T-helper 2 cell treated with Interferon-gamma antibody and Interleukin-4, amounts not matched to agents 100 ng/mL and 5 ng/mL, for 36 hours (primary cell): ENCODE results near the gene SLC15A4. TPM values are rescaled to one million over a fixed set of nuclear protein-coding genes. Genes with fewer than 3 reads are reported as not detected.
"Not testable (repeated sequence)": the region's sequence is repeated elsewhere in the genome, so short reads cannot be mapped to it uniquely, and the experiment has no call there.

Experiments used
- intact Hi-C: fragments of 100-400 bp; cut with micrococcal nuclease; formaldehyde crosslinking; loops from one replicate; pipeline ENCODE4 v1.15.1; 2023
- total RNA-seq: library from RNA; stranded (reverse); gene quantifications from 2 replicates; pipeline ENCODE4 v1.2.3, GENCODE V29; 2022

SLC15A4 gene
- total RNA-seq, result 27.2 and 28.0 TPM in 2 replicates

DNA sequence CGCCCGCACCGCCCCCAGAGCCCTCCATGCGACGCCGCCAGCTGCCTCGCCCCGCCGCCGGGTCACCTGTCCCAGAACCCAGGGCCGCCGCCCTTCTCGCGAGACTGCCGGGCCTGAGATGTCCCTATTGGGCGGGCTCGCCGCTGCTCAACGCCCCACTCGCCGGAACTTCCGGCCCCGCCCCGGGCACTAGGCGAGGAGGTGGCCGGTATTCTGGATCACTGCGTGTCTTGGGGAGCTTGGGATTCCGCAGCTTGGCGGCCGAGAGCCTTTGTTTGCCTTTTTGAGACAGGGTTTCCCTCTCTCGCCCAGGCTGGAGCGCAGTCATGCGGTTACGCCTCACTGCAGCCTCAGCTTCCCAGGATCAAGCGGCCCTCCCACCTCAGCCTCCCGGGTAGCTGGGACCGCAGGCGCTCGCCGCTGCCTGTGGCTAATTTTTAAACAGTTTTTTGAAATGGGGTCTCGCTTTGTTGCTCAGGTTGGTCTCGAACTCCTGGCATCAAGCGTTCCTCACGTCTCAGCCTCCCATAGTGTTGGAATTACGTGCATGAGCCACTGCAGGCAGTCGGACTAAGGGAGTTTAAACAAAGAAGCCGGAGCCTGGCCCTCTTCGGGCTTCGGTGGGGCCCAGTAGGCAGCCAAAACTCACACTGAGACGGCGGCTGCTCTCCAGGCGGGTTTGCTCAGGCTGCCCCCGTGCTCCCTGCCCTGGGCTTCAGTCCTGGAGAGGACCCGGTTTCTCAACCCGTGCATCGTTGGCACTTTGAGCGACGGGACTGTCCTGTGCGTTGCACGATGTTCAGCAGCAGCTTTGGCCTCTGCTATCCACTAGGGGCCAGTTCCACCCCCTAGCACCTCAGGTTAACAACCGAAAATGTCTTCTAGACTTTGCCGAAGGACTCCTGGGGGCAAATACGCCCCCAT is at the start of gene SLC15A4:
Gene SLC15A4 (minus strand): TSS at position 43 of the 924 bp plus-strand sequence. CDS start 15 bp downstream, at position 28.
- intact Hi-C loops, result loop anchor here (1.0 to 5.0 kb wide), 3 partner anchors 14 to 91 kb away; no protein-coding TSS in a partner anchor

DNA sequence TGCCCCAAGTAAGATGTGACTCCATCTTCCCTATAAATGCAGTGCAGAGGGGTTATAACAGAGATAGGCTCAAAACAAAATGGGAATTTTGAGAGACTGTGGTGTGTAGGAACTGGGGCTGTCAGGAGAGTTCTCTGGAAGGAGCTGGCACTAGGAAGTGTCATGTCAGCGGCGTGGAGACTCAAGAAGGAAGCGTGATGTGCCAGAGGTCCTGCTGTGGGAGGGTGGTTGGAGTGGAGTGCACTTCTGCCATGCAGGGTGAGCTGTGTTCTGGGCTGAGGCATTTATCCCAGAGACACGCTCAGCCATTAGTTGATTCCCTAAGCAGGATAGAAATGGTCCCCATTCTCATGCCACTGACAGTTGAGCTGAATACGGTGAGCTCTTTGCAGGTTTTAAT is 48.5 kb upstream of the SLC15A4 start:
- intact Hi-C loops, result no loop called here

DNA sequence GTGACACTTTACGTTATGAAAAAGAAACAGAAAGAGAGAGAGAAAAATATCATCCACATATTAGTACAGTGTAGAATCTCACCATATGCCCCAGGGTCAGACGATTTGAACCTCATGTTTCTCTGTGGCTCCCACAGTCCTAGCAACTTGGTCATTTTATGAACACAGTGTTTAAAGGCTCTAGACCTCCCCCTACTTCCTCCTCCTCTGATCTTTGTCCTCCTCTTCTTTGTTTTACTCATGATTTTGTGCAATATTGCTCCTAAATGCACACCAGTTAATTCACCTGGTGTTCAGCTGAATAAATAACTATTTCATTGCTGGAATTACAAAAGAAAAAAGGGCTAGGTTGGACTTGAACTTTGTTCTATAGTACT is 47.7 kb upstream of the SLC15A4 start:
- intact Hi-C loops, result no loop called here

DNA sequence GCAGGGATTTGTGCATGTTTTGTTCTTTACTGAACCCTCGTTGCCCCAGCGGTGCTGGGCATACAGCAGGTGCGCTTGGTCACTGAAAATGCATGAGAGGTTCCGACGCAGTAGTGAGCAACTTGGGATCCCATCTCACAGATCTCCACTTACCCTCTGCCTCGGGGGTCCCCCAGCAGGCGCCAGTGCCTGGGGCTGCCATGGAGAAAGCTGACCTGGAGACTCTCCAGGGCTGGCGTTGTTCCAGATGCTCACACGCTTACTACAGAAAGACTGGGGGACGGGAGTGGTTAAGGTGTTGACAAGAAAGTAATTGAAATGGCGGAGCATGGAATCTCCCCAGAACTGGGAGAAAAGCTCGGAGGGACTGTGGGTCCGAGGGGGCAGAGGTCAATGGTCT is 43.7 kb upstream of the SLC15A4 start:
- intact Hi-C loops, result no loop called here

DNA sequence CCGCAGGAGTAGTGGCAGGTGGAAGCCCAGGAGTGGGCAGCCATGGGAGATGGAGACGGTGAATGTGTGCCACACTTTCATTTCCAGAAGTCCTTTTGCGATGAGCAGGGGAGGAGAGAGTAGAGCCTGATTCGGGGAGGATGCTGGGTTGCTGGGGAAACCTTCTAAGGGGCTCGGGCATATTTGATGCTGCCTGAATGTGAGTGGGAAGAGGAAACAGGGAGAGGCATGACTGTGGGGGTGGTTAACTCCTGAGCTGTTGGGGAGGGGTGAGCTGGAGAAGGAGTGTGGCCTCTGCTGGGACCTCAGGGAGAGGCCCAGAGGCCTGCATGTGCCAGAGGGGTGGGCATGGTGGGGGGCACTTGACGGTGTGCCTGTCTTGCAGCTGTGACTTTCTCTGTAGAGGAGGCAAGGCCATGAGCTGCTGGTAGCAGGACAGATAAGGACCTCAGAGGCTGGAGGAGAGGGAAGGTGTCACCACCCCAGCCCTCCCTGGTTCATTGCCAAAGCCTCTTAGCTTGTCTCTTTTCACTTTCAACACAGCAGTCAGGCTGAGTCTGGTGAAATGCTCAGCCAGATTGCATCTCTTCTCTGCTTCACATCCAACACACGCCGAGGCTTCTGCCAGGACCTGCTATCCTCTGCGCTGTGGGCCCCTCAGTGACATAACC is 40.9 kb upstream of the SLC15A4 start:
- intact Hi-C loops, result no loop called here

DNA sequence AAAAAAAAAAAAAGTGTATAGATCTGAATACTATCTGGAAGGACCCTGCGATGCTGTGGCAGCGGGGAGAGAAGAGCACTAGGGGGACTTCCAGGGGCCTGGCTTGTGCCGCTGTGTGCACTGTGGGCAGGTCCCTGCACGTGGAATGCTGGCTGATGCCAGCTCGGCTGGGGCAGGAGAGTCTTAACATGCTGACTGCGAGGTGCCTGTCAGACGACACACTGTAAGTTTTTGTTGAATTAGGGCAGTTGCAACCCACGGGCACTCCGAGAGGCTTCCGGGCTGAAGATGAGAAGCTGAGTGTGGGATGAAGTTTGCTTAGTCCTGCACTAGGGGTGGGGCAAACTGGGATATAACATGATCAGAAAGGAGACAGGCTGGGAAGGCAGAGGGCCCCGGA is 40.2 kb upstream of the SLC15A4 start:
- intact Hi-C loops, result no loop called here

DNA sequence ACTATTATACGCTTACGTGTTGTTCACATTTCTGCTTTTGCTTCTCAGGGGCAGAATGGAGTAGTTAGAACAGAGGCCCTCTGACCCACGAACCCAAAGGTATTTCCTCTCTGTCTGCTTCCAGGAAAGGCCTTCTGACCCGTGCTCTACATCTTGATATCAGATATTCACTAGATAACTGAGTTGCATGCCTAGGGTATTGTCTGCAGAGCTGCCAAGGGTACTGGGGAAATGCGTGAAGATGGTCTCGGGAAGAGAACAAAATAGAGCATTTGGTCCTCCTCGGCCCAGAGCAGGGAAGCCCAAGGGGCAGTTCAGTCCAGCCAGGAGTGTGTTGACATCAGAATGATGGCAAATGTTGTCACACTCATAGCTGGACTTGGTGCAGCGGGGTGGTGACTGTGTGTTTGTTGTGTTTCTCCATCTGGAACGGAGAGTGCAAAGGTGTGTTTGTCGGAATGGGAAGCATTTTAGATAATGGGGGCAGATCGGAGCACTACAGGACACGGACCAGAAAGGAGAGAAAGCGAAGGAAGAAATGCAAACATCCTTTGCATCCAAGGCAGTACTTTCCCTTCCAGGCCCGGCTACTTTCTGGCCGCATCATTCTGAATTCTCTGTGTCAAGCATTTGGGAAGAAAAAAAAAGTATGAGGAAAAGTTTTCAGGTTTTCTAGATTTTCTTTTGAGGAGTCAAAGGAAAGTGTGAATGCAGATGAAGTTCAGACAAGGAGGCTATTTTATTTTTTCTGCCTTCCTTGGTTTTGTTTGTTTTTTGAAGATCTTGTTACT is 37.7 kb upstream of the SLC15A4 start:
- intact Hi-C loops, result no loop called here

DNA sequence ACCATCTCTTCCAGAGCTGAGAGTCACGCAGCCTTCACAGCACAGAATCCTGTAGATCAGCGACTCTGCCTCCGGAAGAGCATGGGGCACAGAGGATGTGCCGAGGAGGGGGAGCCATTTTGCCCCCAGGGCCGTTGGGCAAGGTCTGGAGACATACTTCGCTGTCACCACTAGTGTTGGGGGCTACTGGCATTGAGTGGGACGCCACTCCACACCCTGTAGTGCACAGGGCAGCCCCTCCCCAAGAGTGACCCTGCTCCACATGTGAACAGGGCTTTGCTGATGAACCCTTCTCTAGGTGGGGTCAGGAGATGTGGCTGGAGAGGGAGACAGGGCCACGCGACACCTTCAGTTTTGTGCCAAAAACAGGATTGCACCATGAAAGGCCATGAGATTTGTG is 35.6 kb upstream of the SLC15A4 start:
- intact Hi-C loops, result no loop called here

DNA sequence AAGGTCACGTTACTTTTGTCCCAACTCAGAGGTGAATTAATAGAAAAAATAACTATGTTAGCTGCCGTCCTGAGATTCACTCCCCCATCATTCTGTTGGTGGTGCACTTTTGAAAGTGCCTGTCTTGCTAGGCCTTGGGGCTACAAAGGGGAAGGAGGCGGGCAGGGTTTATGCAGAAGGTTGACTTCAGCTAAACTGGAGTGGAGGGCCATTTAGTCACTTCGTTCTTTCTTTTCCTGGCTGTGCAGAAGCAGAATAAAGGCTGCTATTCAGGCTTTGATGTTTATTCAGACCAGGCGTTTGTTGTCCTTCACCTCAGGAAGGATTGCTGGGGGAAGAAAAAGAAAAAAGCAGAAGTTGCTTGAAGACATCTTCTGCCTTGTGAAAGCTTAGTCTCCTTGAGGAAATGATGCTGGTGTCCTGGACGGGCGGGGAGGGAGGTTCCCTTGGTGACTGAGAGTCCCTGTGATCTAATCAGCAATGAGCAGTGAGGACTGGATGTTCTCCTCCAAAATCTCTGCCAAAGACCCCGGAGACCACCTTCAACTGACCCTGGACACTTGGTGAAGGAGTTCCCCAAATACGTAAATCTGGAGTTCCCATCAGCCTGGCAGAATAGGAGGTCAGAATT is 33.5 kb upstream of the SLC15A4 start:
- intact Hi-C loops, result no loop called here

DNA sequence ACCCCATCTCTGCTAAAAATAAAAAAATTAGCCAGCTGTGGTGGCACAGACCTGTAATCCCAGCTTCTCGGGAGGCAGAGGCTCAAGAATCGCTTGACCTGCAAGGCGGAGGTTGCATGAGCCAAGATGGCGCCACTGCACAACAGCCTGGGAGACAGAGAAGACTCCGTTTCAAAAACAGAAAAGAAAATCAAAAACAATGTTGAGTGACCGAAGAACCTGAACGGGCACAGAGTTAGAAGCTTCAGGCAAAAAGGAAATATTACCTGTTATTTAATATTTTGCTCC is 33.0 kb upstream of the SLC15A4 start:
- intact Hi-C loops, result no loop called here

DNA sequence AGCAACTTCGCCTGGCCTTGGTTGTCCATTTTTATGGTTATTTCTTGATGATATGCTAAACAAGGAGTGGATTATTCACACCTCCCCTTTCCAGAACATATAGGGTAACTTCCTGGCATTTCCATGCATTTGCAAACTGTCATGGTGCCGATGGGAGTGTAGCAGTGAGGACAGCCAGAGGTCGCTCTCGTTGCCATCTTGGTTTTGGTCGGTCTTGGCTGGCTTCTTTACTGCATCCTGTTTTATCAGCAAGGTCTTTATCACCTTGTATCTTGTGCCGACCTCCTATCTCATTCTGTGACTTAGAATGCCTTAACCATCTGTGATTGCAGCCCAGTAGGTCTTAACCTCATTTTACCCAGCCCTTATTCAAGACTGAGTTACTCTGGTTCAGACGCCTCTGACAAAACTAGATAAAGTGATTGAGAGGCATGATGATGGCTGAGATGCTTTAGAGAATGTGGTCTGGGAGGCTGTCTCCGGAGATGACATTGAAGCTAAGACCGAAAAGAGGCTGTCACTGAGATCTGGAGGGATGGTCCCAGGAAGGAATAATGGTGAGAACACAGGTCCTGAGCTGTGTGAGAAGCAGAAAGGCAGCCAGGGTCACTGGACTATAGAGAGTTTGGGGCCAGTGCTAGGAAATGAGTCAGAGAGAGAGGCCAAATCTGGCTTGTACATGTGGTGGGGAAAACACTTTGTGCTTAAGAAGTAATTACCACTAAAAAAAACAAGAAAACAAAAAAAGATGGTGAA is 32.5 kb upstream of the SLC15A4 start:
- intact Hi-C loops, result no loop called here

DNA sequence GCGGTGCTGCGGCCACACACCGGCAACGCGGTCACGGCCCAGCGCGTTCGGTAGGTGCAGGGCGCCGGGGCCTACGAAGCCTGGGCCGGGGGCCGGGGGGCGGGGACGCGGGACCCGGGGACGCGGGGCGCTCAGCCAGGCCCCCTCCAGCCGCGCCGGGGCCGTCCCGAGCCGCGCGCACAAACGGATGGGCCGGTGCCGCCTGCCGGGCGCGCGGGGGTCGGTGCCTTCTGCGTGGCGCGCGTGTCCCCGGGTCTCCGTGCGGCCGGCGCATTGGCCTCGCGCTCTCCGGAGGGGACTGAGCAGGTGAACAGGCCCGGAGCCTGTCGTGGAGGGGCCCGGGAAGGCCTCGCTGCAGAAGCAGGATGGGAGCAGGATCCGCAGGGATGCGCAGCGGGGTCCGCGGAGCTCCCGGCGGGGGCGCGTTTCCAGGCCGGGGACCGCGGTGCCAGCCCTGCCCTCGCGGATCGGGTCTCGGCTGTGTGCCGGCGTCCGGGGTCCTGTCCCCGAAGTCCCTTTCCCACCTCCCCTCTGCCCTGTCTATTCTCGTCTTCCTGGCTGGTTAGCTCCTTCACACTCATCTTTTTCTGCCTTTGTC is 29.9 kb upstream of the SLC15A4 start:
- intact Hi-C loops, result no loop called here

DNA sequence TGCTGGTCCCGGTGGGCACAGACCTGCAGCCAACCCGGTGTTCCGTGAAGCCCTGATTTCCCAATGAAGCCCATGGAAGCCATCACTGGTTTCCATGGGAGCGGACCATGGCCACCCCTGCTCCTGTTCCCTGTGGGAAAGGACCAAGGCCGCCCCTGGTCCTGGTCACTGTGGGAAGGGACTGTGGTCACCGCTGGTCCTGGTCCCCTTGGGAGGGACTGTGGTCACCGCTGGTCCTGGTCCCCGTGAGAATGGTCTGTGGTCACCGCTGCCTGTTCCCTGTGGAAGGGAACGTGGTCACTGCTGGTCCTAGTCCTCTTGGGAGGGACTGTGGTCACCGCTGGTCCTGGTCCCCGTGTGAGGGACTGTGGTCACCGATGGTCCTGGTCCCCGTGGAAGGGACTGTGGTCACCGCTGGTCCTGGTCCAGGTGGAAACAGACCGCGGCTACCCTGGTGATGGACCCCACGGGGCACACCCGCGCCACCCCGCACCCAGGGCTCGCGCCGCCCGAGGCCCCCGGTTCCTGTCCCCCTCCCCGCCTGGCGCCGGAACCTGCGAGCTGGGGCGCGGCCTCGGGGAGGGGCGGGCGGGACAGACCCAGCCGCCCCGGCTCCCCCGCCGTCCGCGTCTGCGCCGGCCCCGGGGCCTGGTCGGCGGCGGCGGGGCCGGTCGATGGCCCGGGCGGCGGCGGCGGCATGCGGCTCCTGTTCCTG is 29.3 kb upstream of the SLC15A4 start, which contains the start of gene GLT1D1:
Gene GLT1D1 (plus strand): TSS at position 594 of the 715 bp plus-strand sequence. CDS start 104 bp downstream, at position 698.
- intact Hi-C loops, result no loop called here

DNA sequence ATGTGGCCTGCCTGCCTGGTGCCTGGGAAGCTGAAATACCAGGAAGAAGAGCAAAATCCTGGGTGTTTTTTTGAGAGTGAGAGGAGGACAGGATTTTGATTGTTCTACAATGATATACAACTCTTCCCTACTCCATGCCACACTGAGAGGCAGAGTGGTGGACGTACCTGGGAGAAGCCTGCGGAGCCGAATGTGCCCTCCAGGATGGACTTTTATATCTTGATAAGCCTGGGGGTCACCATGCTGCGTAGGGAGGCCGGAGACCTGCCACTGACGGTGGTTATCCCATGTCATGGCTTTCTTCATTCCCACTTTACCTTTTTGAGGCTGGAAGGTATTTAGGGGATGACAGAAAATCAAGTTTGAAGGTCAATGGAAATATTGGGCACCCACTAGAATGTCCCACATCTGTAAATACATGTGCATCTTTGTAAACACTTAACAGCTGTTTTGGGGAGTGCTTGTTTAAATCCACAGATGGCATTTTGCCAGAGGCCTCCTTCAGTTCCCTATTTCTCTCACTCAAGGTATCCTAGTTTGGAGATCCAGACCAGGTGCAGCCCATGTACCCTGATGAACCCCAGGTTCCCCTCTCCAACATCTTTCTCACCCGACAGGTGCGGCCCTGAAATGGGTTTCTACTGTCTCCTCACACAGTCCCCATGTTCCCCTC is 28.4 kb upstream of the SLC15A4 start:
- intact Hi-C loops, result no loop called here

DNA sequence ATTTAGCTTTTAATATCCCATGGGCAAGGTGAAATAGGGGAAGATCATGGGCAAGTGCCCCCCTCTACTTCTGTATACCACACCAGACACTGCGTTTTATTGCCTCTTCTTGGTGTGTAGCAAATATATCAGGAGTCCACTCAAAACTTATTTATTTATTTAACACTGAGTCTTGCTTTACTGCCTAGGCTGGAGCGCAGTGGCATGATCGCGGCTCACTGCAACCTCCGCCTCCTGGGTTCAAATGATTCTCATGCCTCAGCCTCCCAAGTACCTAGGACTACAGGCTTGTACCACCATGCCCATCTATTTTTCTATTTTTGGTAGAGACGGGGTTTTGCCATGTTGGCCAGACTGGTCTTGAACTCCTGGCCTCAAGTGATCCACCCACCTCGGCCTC is 27.7 kb upstream of the SLC15A4 start:
- intact Hi-C loops, result not testable (repeated sequence)

DNA sequence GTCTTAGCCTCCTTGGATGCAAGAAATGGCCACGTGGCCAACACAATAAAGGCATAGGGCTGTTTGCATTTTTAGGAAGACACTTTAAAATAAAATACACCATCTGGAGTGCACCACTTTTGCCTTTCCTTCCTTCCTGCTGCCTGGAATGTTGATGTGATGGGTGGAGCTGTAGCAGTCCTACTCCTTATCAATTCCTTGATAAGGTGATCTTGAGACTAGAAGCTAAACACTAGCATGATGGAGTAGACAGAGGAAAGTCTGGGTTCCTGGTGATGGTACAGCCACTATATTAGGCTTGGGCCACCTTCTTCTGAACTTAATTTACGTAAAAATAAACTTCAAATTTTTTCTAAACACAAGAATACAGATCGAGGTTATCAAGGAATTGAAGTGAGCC is 26.6 kb upstream of the SLC15A4 start:
- intact Hi-C loops, result no loop called here

DNA sequence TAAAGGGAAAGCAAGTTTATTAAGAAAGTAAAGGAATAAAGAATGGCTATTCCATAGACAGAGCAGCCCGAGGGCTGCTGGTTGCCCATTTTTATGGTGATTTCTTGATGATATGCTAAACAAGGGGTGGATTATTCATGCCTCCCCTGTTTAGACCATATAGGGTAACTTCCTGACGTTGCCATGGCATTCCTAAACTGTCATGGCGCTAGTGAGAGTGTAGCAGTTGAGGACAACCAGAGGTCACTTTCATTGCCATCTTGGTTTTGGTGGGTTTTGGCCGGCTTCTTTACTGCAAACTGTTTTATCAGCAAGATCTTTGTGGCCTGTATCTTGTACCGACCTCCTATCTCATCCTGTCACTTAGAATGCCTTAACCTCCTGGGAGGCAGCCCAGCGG is 26.0 kb upstream of the SLC15A4 start:
- intact Hi-C loops, result not testable (repeated sequence)

DNA sequence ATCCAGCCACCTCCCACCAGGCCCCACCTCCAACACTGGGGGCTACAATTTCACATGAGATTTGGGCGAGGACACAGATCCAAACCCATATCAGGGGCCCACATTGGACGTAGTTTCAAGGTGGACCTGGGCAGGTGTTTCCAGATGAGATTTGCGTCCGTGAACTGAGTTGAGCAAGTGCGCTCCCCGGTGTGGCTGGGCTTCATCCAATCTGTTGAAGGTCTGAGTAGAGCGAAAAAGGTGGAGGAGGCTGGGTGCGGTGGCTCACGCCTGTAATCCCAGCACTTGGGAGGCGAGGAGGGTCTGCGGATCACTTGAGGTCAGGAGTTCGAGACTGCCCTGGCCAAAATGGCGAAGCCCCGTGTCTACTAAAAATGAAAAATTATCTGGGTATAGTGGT is 24.6 kb upstream of the SLC15A4 start:
- intact Hi-C loops, result no loop called here

DNA sequence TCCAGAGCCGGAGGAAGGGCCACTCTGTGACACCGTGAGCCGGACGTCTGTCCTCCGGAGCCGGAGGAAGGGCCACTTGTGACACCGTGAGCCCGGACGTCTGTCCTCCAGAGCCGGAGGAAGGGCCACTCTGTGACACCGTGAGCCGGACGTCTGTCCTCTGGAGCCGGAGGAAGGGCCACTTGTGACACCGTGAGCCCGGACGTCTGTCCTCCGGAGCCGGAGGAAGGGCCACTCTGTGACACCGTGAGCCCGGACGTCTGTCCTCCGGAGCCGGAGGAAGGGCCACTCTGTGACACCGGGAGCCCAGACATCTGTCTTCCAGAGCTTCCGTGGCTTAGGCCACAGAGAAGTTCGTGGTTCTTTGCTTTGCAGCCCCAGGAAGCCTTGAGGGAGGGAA is 22.9 kb upstream of the SLC15A4 start:
- intact Hi-C loops, result not testable (repeated sequence)
